Measurements from ENCODE around the gene OXCT1.
"Not testable (repeated sequence)": the region's sequence is repeated elsewhere in the genome, so short reads cannot be mapped to it uniquely, and the experiment has no call there.

The OXCT1 gene

GRCh38 chr5:41871852-41872251, 1.6 kb upstream of the OXCT1 start:
- no peak for DNase-seq

- DNase-seq: peak; percentile 19
Measured at GRCh38 chr5:41870627-41871048, 413 bp upstream of the OXCT1 start.

GRCh38 chr5:41869151-41869723, 988 bp downstream of the OXCT1 start:
- DNase-seq: peak; percentile 47

GRCh38 chr5:41863871-41864486, 6.2 kb downstream of the OXCT1 start:
- no peak for DNase-seq

GRCh38 chr5:41858890-41859289, 11.3 kb downstream of the OXCT1 start:
- no peak for DNase-seq

GRCh38 chr5:41857989-41858388, 12.2 kb downstream of the OXCT1 start:
- no peak for DNase-seq

- DNase-seq: peak; percentile 75
Measured at GRCh38 chr5:41856644-41857491, 13.4 kb downstream of the OXCT1 start.

- DNase-seq: no peak
Measured at GRCh38 chr5:41852293-41852692, 17.9 kb downstream of the OXCT1 start.

GRCh38 chr5:41851116-41851515, 19.1 kb downstream of the OXCT1 start:
- DNase-seq: no peak

- no peak for DNase-seq
Measured at GRCh38 chr5:41848983-41849382, 21.2 kb downstream of the OXCT1 start.

GRCh38 chr5:41845751-41846150, 24.5 kb downstream of the OXCT1 start:
- DNase-seq: not testable (repeated sequence)

- no peak for DNase-seq
Measured at GRCh38 chr5:41844502-41844901, 25.7 kb downstream of the OXCT1 start.

- DNase-seq: peak; percentile 77
Measured at GRCh38 chr5:41843456-41844370, 26.5 kb downstream of the OXCT1 start.

- DNase-seq: no peak
Measured at GRCh38 chr5:41842777-41843176, 27.4 kb downstream of the OXCT1 start.

- no peak for DNase-seq
Measured at GRCh38 chr5:41841325-41841724, 28.9 kb downstream of the OXCT1 start.

GRCh38 chr5:41840251-41840650, 30.0 kb downstream of the OXCT1 start:
- no peak for DNase-seq

- no peak for DNase-seq
Measured at GRCh38 chr5:41837793-41838192, 32.4 kb downstream of the OXCT1 start.

- DNase-seq: peak; percentile 41
Measured at GRCh38 chr5:41835645-41836044, 34.6 kb downstream of the OXCT1 start.

GRCh38 chr5:41834506-41834905, 35.7 kb downstream of the OXCT1 start:
- no peak for DNase-seq

- no peak for DNase-seq
Measured at GRCh38 chr5:41832430-41832829, 37.8 kb downstream of the OXCT1 start.

GRCh38 chr5:41831155-41831554, 39.1 kb downstream of the OXCT1 start:
- DNase-seq: no peak

GRCh38 chr5:41827792-41828191, 42.4 kb downstream of the OXCT1 start:
- no peak for DNase-seq

GRCh38 chr5:41822036-41822435, 48.2 kb downstream of the OXCT1 start:
- DNase-seq: no peak
